A673 (cell line): ENCODE data around the gene RND3. TPM values are rescaled to one million over a fixed set of nuclear protein-coding genes. Genes with fewer than 3 reads are reported as not detected.

Source experiments
- BruUV-seq: library from RNA; stranded (reverse); fragments of 400-500 nt; replicated peaks from 2 replicates; lab custom pipeline; 2021; lab: Mats Ljungman, UMichigan
- CTCF ChIA-PET: fragments of 300-600 bp; sonication (Branson Sonifier 250); formaldehyde crosslinking; loops from one replicate; lab custom pipeline; 2022; ENCODE audit warnings: antibody characterized with exemption; lab: Charles Lee
- POLR2A ChIA-PET: fragments of 300-600 bp; sonication (Branson Sonifier 250); formaldehyde crosslinking; loops from one replicate; lab custom pipeline; 2022; ENCODE audit warnings: antibody characterized with exemption; ENCODE audit not compliant: low non-redundant PET; lab: Charles Lee
- DNase-seq: peaks from one replicate; pipeline ENCODE4 v3.0.0-alpha.2; 2015; ENCODE audit warnings: low spot score
- H3K27ac ChIP-seq: fragments of 200-600 bp; sonication (generic); 2 replicates; pipeline ENCODE4 v1.5.1; 2016; ENCODE audit warnings: mixed run types, low read depth, mild to moderate bottlenecking, mixed read lengths, antibody characterized with exemption, low read length; ENCODE audit not compliant: poor library complexity, severe bottlenecking
- H3K27me3 ChIP-seq: fragments of 200-600 bp; sonication (generic); replicated peaks from 2 replicates; pipeline ENCODE4 v1.6.1; 2017; ENCODE audit warnings: mixed run types, low read depth, mild to moderate bottlenecking, mixed read lengths, antibody characterized with exemption, low read length; ENCODE audit not compliant: insufficient read depth, poor library complexity
- H3K36me3 ChIP-seq: fragments of 200-600 bp; sonication (generic); 2 replicates; pipeline ENCODE4 v1.6.1; 2016; ENCODE audit warnings: mixed run types, mild to moderate bottlenecking, mixed read lengths, antibody characterized with exemption, low read length; ENCODE audit not compliant: insufficient read depth, poor library complexity, severe bottlenecking
- H3K4me1 ChIP-seq: fragments of 200-600 bp; sonication (generic); 2 replicates; pipeline ENCODE4 v1.6.1; 2017; ENCODE audit warnings: mixed run types, mild to moderate bottlenecking, mixed read lengths, antibody characterized with exemption, low read length; ENCODE audit not compliant: insufficient read depth, poor library complexity, severe bottlenecking
- H3K4me3 ChIP-seq: fragments of 200-600 bp; sonication (generic); 2 replicates; pipeline ENCODE4 v1.5.1; 2016; ENCODE audit warnings: low read depth, mixed run types, mild to moderate bottlenecking, mixed read lengths, low read length; ENCODE audit not compliant: poor library complexity, severe bottlenecking
- H3K9me3 ChIP-seq: fragments of 200-600 bp; sonication (generic); 2 replicates; pipeline ENCODE4 v1.6.1; 2016; ENCODE audit warnings: mixed run types, low read depth, mild to moderate bottlenecking, mixed read lengths, antibody characterized with exemption, low read length; ENCODE audit not compliant: poor library complexity, severe bottlenecking
- EZH2 ChIP-seq: fragments of 200-600 bp; sonication (generic); IDR thresholded peaks from 2 replicates; pipeline ENCODE4 v1.6.1; 2017; ENCODE audit warnings: borderline replicate concordance, low read depth, mild to moderate bottlenecking, mixed read lengths, antibody characterized with exemption, low read length; ENCODE audit not compliant: poor library complexity, severe bottlenecking
- intact Hi-C: fragments of 100-400 bp; cut with micrococcal nuclease; formaldehyde crosslinking; loops from one replicate; pipeline ENCODE4 v1.10.0; 2022; ENCODE audit not compliant: unreplicated experiment
- total RNA-seq: library from RNA; stranded (reverse); gene quantifications from 2 replicates; pipeline ENCODE4 v1.2.3, GENCODE V29; 2021
- TF ChIP-seq, protein P1 (sequence below): fragments of 300-800, 200-600 bp; sonication (generic); conservative IDR thresholded peaks from 2 replicates; pipeline ENCODE4 v1.5.1; 2017; ENCODE audit warnings: low read depth, mild to moderate bottlenecking, antibody characterized with exemption, low read length, moderate library complexity, mixed read lengths

RND3 gene
- total RNA-seq, 1 experiment from 2014 or later = 15.0 TPM

DNA sequence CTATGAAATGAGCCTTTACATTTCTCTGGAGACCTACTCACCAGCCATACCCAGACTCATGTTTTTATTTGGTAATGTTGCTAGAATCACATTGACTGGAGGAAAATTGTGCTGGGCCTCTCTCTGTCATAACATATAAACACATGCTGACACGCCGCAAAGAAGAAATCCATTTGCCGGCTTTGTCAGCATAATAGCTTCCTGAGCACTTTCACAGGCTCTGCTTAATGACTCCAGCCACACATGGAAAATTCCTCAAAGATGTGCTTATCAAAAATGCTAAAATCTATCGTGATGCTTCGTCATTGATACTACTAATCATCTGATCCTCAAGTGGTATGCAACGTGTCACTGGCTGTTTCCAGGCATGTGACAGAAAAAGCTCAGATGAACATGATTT is 63.1 kb downstream of the RND3 start:
- Histone ChIP-seq H3K36me3 (no peaks in the 10 kb centered on the region), H3K9me3 (no peaks in the 10 kb centered on the region), H3K27ac (no peak overlapping the region), H3K4me1 (no peaks in the 10 kb centered on the region), H3K4me3 (no peak overlapping the region), H3K27me3 (no peaks in the 10 kb centered on the region)
- no TSS peak for BruUV-seq
- intact Hi-C loops = no loop called here
- ChIA-PET CTCF (interaction anchor here (0.6 kb wide), 1 partner anchor 24 kb away, joined by 3 read pairs; no protein-coding TSS in a partner anchor), POLR2A (no interaction called here)
- DNase-seq = no peak
- TF ChIP-seq, protein P1, sequence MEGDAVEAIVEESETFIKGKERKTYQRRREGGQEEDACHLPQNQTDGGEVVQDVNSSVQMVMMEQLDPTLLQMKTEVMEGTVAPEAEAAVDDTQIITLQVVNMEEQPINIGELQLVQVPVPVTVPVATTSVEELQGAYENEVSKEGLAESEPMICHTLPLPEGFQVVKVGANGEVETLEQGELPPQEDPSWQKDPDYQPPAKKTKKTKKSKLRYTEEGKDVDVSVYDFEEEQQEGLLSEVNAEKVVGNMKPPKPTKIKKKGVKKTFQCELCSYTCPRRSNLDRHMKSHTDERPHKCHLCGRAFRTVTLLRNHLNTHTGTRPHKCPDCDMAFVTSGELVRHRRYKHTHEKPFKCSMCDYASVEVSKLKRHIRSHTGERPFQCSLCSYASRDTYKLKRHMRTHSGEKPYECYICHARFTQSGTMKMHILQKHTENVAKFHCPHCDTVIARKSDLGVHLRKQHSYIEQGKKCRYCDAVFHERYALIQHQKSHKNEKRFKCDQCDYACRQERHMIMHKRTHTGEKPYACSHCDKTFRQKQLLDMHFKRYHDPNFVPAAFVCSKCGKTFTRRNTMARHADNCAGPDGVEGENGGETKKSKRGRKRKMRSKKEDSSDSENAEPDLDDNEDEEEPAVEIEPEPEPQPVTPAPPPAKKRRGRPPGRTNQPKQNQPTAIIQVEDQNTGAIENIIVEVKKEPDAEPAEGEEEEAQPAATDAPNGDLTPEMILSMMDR = no peak
- no peak for TF ChIP-seq EZH2

- BruUV-seq = no TSS peak
- no peak for TF ChIP-seq EZH2
- TF ChIP-seq, protein P1 = no peak
- Histone ChIP-seq H3K9me3 (no peaks in the 10 kb centered on the region), H3K36me3 (no peaks in the 10 kb centered on the region), H3K27ac (no peak overlapping the region), H3K4me3 (no peak overlapping the region), H3K27me3 (no peaks in the 10 kb centered on the region), H3K4me1 (no peaks in the 10 kb centered on the region)
- intact Hi-C loops = no loop called here
- DNase-seq = no peak
- POLR2A ChIA-PET = no interaction called here
- CTCF ChIA-PET = no interaction called here
Observed at GRCh38 chr2:150421126-150421651, 66.3 kb downstream of the RND3 start.

DNA sequence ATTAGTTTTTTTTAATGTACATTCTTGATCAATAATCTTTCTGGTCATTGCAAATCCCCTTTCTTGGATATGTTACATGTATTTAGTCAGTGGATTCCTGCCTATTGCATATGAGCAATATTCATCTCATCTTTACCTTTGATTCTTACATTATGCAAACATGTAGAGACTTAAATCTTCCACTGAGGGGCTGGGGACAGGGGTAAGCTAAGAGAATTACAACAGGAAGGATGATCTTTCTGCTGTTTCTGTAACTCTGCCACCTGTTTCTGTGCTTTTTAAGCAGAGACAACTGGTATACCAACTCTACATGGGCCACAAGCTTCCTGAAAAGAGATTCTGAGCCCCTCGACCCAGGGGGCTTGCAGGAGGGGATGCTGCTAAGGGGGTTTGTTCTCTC is 68.6 kb downstream of the RND3 start:
- TF ChIP-seq, protein P1 = no peak
- TF ChIP-seq EZH2 = no peak
- Histone ChIP-seq H3K4me3 (no peak overlapping the region), H3K9me3 (no peaks in the 10 kb centered on the region), H3K27ac (no peak overlapping the region), H3K36me3 (no peaks in the 10 kb centered on the region), H3K4me1 (no peaks in the 10 kb centered on the region), H3K27me3 (no peaks in the 10 kb centered on the region)
- POLR2A ChIA-PET = no interaction called here
- no peak for DNase-seq
- BruUV-seq = no TSS peak
- intact Hi-C loops = no loop called here
- CTCF ChIA-PET = no interaction called here
